A673 (cell line): Measurements from ENCODE around the gene ZNF668. TPM values are rescaled to one million over a fixed set of nuclear protein-coding genes. Genes with fewer than 3 reads are reported as not detected.

Experiments used
- BruUV-seq: library from RNA; stranded (reverse); fragments of 400-500 nt; replicated peaks from 2 replicates; lab custom pipeline; 2021; lab: Mats Ljungman, UMichigan
- CTCF ChIA-PET: fragments of 300-600 bp; sonication (Branson Sonifier 250); formaldehyde crosslinking; loops from one replicate; lab custom pipeline; 2022; ENCODE audit warnings: antibody characterized with exemption; lab: Charles Lee
- POLR2A ChIA-PET: fragments of 300-600 bp; sonication (Branson Sonifier 250); formaldehyde crosslinking; loops from one replicate; lab custom pipeline; 2022; ENCODE audit warnings: antibody characterized with exemption; ENCODE audit not compliant: low non-redundant PET; lab: Charles Lee
- DNase-seq: peaks from one replicate; pipeline ENCODE4 v3.0.0-alpha.2; 2015; ENCODE audit warnings: low spot score
- H3K27ac ChIP-seq: fragments of 200-600 bp; sonication (generic); 2 replicates; pipeline ENCODE4 v1.5.1; 2016; ENCODE audit warnings: mixed run types, low read depth, mild to moderate bottlenecking, mixed read lengths, antibody characterized with exemption, low read length; ENCODE audit not compliant: poor library complexity, severe bottlenecking
- H3K27me3 ChIP-seq: fragments of 200-600 bp; sonication (generic); replicated peaks from 2 replicates; pipeline ENCODE4 v1.6.1; 2017; ENCODE audit warnings: mixed run types, low read depth, mild to moderate bottlenecking, mixed read lengths, antibody characterized with exemption, low read length; ENCODE audit not compliant: insufficient read depth, poor library complexity
- H3K36me3 ChIP-seq: fragments of 200-600 bp; sonication (generic); 2 replicates; pipeline ENCODE4 v1.6.1; 2016; ENCODE audit warnings: mixed run types, mild to moderate bottlenecking, mixed read lengths, antibody characterized with exemption, low read length; ENCODE audit not compliant: insufficient read depth, poor library complexity, severe bottlenecking
- H3K4me1 ChIP-seq: fragments of 200-600 bp; sonication (generic); 2 replicates; pipeline ENCODE4 v1.6.1; 2017; ENCODE audit warnings: mixed run types, mild to moderate bottlenecking, mixed read lengths, antibody characterized with exemption, low read length; ENCODE audit not compliant: insufficient read depth, poor library complexity, severe bottlenecking
- H3K4me3 ChIP-seq: fragments of 200-600 bp; sonication (generic); 2 replicates; pipeline ENCODE4 v1.5.1; 2016; ENCODE audit warnings: low read depth, mixed run types, mild to moderate bottlenecking, mixed read lengths, low read length; ENCODE audit not compliant: poor library complexity, severe bottlenecking
- H3K9me3 ChIP-seq: fragments of 200-600 bp; sonication (generic); 2 replicates; pipeline ENCODE4 v1.6.1; 2016; ENCODE audit warnings: mixed run types, low read depth, mild to moderate bottlenecking, mixed read lengths, antibody characterized with exemption, low read length; ENCODE audit not compliant: poor library complexity, severe bottlenecking
- CTCF ChIP-seq: fragments of 300-800, 200-600 bp; sonication (generic); conservative IDR thresholded peaks from 2 replicates; pipeline ENCODE4 v1.5.1; 2017; ENCODE audit warnings: low read depth, mild to moderate bottlenecking, antibody characterized with exemption, low read length, moderate library complexity, mixed read lengths
- EZH2 ChIP-seq: fragments of 200-600 bp; sonication (generic); IDR thresholded peaks from 2 replicates; pipeline ENCODE4 v1.6.1; 2017; ENCODE audit warnings: borderline replicate concordance, low read depth, mild to moderate bottlenecking, mixed read lengths, antibody characterized with exemption, low read length; ENCODE audit not compliant: poor library complexity, severe bottlenecking
- intact Hi-C: fragments of 100-400 bp; cut with micrococcal nuclease; formaldehyde crosslinking; loops from one replicate; pipeline ENCODE4 v1.10.0; 2022; ENCODE audit not compliant: unreplicated experiment
- total RNA-seq: library from RNA; stranded (reverse); gene quantifications from 2 replicates; pipeline ENCODE4 v1.2.3, GENCODE V29; 2021

Gene ZNF668
- total RNA-seq, 1 experiment from 2014 or later = 19.8 TPM

- peak overlapping the region; percentile 89 for H3K4me3 ChIP-seq
- peak overlapping the region; percentile 99 for H3K27ac ChIP-seq
- ChIA-PET POLR2A (no interaction called here), CTCF (no interaction called here)
- H3K27me3 ChIP-seq = no peaks in the 10 kb centered on the region
- peaks cover 19% of the 10 kb centered on the region for H3K4me1 ChIP-seq
- peaks cover 14% of the 10 kb centered on the region for H3K36me3 ChIP-seq
- no peaks in the 10 kb centered on the region for H3K9me3 ChIP-seq
- intact Hi-C loops = loop anchor here (1.0 kb wide), 1 partner anchor 38 kb away; no protein-coding TSS in a partner anchor
- TF ChIP-seq CTCF = no peak
- peak; percentile 48 for DNase-seq
- BruUV-seq = no TSS peak
Observed at GRCh38 chr16:31072540-31073141, 1.4 kb downstream of the ZNF668 start.

- Histone ChIP-seq H3K4me1 (peaks cover 19% of the 10 kb centered on the region), H3K4me3 (peak overlapping the region; percentile 89), H3K9me3 (no peaks in the 10 kb centered on the region), H3K27ac (peak overlapping the region; percentile 99), H3K36me3 (peaks cover 7% of the 10 kb centered on the region), H3K27me3 (no peaks in the 10 kb centered on the region)
- POLR2A ChIA-PET = no interaction called here
- no TSS peak for BruUV-seq
- peak; percentile 79 for DNase-seq
- intact Hi-C loops = no loop called here
- TF ChIP-seq CTCF (no peak), EZH2 (no peak)
- CTCF ChIA-PET = no interaction called here
Observed at GRCh38 chr16:31071861-31072260, 2.2 kb downstream of the ZNF668 start.

- peaks cover 26% of the 10 kb centered on the region for H3K4me1 ChIP-seq
- no TSS peak for BruUV-seq
- no peaks in the 10 kb centered on the region for H3K27me3 ChIP-seq
- no peak overlapping the region for H3K27ac ChIP-seq
- intact Hi-C loops = no loop called here
- H3K9me3 ChIP-seq = no peaks in the 10 kb centered on the region
- H3K36me3 ChIP-seq = peaks cover 6% of the 10 kb centered on the region
- TF ChIP-seq CTCF (no peak), EZH2 (no peak)
- no peak overlapping the region for H3K4me3 ChIP-seq
- ChIA-PET CTCF (no interaction called here), POLR2A (no interaction called here)
- DNase-seq = no peak
Observed at GRCh38 chr16:31067342-31067741, 6.7 kb downstream of the ZNF668 start.
